NCI-H524 (cell line): ENCODE data around the gene SIL1.
A peak's percentile ranks its signal among the peaks of the same experiment; 100 is the strongest.

Experiments
- DNase-seq, 2 experiments: peaks; one replicate each; lab custom pipeline; 2025; lab: John Stamatoyannopoulos, UW

SIL1 gene

DNA sequence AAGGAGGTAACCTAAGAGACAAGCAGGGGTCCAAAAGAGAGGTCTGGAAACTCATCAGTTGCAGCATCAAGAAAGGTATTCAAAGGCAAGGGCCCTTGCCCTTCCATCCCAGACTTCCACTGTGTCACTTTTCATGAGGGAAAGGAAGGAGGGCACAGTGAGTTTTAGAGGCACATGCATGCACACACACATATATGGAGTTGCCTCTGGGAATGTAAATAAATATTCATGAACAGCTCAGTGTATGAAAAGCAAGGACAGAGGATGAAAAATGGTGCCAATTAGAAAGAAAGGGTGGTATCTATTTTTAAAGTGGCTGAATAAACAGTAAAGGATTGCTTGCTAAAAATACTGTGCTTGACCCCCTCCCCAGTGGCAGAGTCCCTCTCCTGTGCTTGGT is 217.7 kb downstream of the SIL1 start:
- DNase-seq = no peak

DNA sequence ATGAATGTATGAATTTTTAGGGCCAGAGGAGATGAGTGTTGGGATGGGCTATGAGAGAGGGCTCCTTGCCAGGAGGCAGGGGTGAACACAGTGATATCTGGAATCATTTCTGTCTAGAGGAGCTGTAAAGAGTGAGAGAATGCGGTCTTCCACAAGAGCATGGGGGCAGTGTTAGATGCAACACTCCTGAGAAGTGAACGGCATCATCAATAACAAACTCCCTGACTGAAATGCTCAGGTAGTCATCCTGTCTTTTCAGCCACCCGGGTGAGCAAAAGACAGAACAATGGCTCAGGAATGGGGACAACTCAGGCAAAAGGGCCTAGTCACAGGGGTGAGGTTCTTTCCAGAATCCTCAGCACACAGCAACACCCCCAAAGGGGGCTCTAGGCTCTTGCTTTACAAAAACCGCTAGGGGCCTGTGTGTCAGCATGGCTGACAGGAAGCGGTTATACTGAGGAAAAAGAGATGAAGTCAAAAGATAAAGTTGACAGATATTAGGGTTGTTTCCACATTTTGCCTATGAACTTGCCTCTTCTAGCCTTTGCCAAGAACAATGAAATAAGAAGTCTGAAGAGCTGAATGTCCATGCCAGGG is 218.4 kb downstream of the SIL1 start:
- no peak for DNase-seq

DNA sequence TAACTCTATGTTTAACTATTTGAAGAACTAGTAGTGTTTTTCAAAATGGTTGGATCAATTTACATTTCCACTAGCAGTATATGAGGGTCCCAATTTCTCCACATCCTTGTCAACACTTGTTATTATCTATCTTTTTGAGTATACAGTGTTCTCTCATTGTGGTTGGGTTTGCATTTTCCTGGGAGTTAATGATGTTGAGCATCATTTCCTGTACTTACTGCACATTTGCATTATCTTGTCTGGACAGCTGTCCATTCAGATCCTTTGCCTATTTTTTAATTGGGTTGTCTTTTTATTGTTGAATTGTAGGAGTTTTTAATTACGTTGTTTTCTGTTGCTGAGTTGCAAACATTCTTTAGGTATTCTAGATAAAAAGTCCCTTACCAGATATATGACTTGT is 219.6 kb downstream of the SIL1 start:
- no peak for DNase-seq

DNA sequence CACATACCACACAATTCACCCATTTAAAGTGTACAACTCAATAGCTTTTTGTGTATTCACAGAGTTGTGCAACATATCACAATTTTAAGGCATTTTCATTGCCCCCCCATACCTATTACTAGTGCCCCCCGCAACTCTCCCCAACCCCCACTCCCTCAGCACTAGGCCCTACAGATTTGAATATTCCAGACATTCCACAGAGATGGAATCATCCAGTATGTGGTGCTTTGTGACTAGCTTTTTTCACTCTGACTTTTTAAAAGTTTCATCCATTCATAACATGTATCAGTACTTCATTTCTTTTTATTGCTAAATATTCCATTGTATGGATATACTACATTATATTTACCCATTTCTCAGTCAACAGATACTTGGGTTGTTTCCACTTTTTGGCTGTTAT is 220.1 kb downstream of the SIL1 start:
- no peak for DNase-seq

DNA sequence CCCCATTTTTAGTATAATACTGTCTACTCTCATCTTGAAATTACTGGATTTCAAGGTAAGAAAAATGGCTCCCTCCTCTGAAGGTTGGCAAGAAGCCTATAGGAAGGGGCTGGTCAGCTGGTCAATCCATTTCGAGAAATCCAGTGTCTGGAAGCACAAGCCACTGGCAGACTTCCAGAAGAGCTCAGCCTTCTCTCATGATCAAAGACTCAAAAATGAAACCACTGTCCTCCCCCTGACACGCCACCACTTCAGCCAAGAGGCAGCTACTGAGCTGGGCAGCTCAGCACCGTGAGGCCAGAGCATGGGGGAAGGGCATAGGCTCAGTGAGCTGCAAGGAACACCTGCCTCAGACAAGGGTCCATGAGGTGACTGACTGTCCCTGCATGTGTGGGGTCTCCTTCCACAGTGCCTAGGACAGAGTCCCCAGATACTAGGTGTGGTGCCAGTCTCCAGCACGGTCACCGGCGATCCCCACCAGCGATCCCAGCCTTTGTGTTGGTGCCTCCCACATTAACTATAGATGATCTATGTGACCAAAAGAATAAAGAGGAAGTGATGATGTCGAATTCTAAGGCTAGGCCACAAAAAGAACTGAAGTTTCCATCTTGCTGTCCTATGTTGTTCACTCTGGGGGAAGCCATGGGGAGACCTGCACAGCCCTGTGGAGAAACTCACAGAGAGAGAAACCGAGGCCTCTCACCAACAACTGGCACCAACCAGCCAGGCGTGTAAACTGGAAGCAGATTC is 222.9 kb downstream of the SIL1 start:
- no peak for DNase-seq

DNA sequence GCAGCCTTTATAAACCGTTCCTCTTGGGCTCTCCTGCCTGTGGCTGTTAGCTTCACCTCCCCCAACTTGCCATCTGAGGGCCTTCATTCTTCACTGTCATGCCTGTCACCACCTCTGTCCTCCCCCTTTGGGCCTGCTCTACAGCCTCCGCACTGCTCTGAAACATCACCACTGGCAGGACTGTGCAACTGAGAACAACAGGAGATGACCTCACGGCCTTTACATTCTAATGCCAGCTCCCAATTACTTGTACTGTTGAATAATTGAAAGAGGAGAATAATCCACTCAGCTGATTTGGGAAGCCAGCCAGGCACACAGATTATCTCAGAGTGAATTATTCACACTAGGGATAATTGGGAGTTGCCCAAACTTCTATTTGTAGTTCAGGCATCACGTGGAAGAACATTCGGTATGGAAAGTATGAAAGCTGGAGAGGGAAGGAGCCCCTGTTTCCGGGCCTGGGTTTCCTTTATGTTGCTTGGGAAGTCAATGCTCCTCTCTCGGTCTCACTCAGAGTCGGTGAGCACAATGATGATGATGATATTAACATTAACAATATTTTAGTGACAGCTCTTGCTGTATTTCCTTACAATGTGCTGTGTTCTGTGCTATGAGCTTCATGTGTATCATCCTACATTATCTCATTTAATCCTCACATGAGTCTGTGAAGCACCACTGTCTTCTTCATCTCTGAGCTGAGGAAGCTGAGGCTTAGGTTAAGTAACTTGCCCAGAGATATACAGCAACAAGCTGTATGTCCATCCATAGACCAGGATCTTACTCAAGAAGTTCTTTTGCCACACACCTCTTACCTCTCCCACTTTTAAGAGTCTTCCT is 223.7 kb downstream of the SIL1 start:
- DNase-seq = peak; percentile 86 to 87

DNA sequence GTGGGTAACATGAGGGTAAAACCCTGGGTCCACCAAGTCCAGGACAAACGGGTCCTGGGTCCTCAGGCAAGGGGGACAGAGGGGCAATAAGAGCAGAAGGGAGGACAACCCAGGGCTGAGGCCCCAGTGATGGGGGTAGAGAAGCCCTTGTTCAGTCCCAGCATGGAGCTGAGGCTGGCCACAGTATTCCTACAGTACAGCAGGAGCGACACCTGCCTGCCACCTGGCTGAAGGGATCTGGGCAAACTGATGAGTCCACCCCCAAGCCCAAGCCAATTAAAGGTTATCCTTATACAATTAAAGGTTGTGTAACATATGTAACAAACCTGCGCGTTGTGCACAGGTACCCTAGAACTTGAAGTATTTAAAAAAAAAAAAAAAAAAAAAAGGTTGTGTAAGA is 225.3 kb downstream of the SIL1 start:
- peak in 1 of 2 experiments; percentile 12 for DNase-seq

DNA sequence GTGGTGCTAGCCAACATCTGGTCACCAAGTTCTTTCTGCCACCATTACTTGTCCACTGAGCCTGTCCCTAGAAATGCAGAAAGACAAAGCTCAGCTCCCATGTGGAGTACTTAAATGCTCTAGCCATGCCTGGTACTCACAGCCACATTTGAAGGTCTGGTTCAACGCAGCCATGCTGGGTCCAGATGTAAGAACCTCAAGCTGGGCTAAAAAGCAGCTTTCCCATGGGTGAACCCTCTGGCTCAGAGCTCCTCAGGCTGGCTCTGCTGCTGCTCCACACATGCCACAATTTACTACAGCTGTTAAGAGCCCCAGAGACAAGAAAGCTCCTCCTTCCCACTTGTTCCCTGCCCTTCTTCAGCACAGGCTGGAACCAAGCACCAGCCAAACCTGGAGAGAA is 225.9 kb downstream of the SIL1 start:
- peak in 1 of 2 experiments; percentile 46 for DNase-seq

DNA sequence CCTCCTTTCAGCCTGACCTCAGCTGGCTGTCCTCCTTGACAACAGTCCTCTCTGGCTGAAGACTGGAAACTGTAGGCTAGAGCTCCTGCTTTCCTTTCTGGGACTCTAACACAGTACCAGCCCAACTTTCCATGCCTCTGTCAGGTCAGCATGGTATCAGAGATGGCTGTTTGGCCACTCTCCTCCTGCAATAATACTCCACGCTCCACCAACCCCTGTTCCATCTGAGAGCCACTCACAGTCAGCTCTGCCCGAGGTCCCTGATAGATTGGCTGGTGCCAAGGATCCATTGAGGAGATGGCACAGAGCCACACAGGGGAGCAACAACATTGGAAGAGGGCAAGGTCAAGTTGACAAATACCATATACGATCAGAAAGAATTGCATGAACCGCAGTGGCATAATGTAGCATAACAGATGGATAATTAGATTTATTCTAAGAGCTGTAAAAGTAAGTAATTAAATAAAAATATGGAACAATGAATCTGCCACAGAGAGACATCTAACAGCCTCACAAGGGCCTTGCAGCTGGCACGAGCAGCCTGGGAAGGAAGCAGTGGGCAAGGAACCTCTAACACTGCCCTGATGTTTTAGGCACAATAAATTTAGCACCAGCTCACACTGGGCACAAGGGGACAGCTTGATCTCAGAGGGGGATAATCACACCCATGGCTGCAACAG is 228.7 kb downstream of the SIL1 start:
- peak; percentile 41 to 73 for DNase-seq

DNA sequence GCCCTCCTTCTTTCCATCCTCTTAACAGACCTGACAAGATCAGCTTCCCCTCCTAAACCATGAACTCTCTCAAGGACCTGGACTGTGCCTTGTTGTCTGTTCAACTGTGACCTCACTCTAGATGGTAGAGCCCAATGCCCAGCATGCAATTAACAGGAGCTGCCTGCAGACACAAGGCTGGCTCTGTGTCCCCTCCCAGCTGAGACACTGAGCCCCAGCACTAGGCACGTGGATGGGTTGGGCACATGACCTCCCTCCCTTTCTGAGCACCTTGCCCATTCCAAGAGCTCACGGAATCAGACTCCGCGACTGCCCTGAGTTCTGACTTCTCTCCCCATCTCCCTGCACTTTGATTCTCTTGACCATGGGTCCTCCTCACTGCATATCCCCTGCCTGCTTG is 229.6 kb downstream of the SIL1 start:
- no peak for DNase-seq

DNA sequence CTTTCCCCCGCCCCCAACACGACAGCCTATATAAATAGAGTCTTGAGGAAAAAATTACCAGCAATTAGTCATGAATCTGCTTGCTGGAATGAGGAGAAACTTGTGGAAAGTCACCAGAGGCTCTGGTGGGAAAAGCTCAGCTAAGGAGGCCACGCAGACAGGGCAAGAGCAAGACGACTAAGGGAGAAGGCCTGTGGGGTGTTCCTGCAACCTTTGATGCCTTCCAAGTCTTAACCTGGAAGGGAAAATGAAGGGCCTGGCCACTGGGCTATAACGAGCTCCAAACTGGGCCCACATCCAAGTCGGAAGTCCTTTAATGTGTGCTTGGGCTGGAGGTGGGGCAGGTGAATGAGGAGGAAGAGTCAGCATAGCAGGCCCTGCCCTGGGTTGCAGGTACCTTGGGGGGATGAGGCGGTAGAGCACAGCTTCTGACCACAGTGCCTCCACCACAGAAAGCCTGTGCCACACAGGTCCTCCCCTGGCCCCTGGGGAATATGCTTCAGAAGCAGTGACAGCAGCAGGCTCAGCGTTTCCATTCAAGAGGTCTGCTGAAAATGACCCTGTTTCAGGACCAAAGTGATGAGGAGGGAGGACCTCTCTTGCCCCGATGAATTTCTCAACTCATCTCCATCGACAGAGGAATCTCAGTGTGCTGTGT is 230.2 kb downstream of the SIL1 start:
- no peak for DNase-seq

DNA sequence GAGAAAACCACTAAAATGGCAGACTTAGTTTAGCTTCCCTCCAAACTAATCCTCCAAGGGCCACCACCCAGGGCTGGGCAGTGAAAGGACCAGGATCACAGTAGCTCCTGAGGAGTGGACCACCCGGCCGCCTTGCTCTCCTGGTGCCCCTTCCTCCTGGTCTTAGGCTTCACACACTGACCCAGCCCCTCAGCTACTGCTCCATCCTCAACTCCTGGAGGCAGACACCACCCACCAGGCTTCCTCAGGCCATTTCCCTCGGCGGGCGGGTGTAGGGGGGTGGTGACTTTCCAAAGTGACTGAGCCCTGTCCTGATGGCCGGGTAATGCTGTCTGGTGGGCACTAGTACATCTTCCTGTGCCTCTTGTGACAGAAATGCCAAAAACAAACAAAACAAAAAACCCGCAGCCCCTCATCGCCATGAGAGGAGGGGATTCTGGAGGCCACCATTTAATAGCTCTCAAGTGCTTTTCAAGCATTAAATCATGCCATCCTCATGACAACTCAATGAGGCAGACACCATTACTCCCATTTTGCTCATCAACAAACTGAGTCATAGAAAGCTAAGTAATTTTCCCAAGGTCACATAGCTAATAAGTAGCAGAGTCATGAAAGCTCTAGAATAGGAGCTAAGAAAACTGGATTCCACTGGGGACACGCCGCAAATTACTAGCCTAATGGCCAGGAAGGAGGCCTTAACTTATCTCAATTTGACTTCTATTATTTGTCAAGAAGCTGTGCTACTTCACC is 231.8 kb downstream of the SIL1 start:
- no peak for DNase-seq

DNA sequence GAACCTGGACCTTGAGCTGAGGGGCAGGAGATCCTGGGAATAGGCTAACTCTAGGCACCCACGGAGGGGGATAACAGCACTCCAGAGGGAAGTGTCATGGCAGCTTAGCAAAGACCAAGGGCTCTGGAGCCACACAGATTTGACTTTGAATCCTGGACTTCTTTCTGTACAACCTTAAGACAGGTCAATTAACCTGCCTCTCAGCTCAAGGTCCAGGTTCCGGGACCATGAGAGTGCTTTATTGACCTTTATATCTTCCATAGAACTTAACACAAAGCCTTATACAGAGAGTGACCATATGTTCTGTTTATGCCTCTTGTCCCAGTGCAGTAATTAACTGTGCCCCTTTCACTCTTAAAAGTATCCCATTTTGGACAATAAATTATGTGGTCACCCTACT is 232.5 kb downstream of the SIL1 start:
- DNase-seq = no peak

DNA sequence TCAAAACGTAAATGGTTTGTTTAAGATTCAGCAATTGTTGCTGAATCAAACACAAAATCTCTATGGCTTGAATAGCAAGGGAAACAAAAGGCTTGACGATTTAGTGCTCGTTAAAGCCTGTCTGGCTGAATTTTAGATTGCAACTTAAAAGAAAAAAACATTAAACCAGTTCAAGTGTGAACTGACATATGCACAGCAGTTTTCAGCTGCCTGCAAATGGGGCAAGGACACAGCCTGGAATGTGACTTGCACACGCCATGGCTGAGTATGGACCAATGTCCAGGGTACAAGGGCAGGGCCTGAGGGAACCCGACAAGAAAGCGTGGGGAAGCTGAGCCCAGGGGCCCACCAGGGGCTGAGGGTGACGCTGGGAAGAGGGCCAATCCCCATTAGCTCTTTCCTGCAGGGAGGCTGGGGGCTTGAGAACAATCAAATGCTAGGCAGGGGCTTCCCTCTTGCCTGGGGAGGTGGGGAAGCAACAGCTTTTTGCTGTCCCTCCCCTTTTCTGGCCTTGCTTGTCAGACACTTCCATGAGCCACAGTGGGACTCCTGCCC is 233.4 kb downstream of the SIL1 start:
- peak in 1 of 2 experiments; percentile 11 for DNase-seq

DNA sequence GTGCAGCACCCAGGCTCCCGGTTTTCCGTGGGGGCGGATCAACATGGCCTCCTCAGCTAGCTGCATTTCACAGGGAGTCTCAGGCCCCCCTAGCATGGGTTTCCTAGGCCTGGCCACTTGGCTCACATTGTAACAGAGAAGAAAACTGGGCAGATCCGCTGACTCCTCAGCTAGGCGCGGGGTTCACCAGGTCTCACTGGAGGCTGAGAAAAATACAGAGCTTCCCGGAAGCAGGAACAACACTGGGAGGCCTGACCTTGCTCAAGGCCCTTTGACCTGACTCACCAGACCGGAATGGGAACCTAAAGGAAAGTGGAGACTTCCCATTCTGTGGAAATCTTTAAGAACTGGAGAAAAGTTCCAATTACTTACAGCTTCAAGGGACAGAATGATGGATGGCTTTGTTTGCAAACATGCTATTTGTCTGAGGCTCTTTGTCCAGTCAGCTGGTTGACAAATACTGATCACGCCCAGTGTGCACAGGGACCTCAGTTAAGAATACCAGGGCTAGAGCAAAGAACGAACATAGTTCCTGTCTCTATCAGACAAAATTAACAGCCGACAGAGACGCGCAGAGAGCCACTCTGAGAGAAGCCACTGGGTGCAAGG is 234.3 kb downstream of the SIL1 start:
- DNase-seq = no peak

DNA sequence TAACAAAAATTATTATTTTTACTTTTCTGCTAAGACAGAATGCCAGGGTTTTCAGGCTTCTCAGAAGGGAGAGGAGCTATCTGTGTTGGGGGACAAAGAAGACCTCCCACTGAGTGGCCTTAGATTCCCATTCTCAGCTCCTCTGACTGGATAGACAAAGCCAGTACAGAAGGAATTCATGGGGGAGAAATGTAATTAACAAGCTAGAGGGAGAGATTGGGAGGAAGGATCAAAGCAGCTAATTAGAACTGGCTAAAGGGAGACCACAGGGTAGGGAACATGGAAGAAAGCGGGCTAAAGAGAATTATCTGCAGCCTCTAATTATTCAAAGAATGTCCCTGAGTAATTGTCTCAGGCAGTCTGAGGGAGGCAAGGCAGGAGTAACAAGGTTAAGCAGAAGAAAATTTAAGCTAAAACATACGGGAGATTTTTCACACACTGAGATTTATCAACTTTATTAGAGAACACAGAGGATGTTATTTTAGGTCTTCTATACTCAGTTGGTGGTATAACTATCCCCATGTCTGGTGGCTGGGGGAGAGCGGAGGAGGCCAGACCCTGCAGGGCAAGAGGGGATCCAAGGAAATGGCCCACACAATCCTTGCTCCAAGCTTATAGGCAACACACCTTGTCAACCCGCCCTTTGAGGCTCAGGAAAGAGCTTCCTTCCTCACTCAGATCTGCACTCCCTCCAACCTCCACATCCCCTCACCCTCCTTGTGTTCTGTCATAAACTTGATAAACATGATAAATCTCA is 235.4 kb downstream of the SIL1 start:
- DNase-seq = no peak

DNA sequence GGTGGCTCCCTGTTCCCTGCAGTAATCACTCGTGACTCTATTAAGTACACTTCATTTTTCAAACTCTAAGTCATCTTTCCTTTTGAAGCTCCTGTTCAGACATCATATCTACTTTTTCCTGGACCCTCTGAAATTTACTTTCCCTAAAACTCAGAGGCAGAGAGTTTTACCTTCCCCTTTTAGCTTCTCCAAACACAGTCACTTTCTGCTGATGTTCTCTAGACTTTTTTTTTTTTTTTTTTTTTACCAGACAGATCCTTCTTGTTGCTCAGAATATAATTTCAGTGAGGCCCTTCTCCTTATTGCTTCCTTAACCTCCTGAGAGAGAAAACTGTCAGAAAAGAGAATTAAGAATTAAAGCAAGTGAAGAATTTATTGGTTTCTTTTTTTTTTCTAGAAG is 236.4 kb downstream of the SIL1 start:
- DNase-seq = no peak

DNA sequence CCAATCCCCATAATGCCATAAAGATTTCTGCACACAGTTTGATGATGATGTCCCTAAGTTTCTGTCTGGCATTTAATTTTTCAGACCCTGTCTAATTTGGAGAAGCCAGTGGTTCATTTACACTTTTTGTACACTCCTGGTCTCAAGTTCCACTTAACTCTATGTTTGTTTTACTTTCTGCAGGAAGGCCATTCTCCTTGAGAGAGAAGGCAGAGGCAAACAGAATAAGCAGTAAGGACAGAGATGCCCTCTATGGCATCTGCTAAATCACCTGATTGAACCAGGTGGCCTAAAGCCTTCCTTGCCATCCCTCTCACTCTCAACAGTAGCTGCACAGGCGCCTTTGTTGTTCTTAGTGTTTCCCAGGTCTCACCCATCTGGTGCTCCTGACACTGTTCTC is 236.9 kb downstream of the SIL1 start:
- peak; percentile 37 to 76 for DNase-seq

DNA sequence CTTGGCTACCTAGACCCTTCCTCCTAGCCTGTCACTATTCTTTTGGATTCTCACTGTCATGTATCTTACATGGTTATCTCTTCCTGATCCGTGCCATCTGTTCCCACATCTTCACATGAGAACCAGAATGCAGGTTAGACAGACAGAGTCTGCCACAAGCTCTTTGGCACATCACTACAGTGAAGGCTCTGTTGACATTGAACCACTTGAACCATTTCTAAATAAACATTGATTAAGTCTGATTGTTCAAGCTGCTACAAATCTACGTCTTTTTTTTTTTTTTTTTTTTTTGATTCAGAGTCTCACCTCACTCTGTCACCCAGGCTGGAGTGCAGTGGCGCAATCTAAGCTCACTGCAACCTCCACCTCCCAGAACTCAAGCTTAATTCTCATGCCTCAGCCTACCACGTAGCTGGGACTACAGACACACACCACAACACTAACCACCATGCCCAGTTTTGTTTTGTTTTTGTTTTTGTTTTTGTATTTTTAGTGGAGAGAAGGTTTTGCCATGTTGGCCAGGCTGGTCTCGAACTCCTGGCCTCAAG is 237.9 kb downstream of the SIL1 start:
- DNase-seq = peak; percentile 74 to 81
